H1 (cell line): ENCODE results near the gene ZBTB40.

ENCODE experiments used
- CHD2 ChIP-seq: IDR thresholded peaks from 2 replicates; pipeline ENCODE4 v1.6.1; 2012; ENCODE audit warnings: low read length, improper control_type of control experiment
- CTCF ChIP-seq, 3 experiments: IDR thresholded peaks; 1 replicate in 2 of 3; 2 replicates in 1 of 3; pipeline versions ENCODE4 v1.5.1 to v1.6.1; 2011; ENCODE audit warnings: low read length in 3 of 3, mild to moderate bottlenecking in 3 of 3, inconsistent platforms in 2 of 3, low read depth in 1 of 3, moderate library complexity in 1 of 3; ENCODE audit not compliant: insufficient read depth in 1 of 3; ENCODE audit errors: control extremely low read depth in 1 of 3
- EP300 ChIP-seq, 2 experiments: IDR thresholded peaks; 1 replicate in 1 of 2; 2 replicates in 1 of 2; pipeline ENCODE4 v1.6.1; 2011 to 2012; ENCODE audit warnings: low read depth in 2 of 2, low read length in 2 of 2, mild to moderate bottlenecking in 2 of 2, borderline replicate concordance in 1 of 2, inconsistent platforms in 1 of 2, moderate library complexity in 1 of 2
- RAD21 ChIP-seq, 2 experiments: IDR thresholded peaks in 1 of 2; conservative IDR thresholded peaks in 1 of 2; 2 replicates each; pipeline ENCODE4 v1.6.1; 2011; ENCODE audit warnings: low read depth in 2 of 2, low read length in 2 of 2, improper control_type of control experiment in 1 of 2, inconsistent platforms in 1 of 2, mild to moderate bottlenecking in 1 of 2, moderate library complexity in 1 of 2
- RFX5 ChIP-seq: IDR thresholded peaks from 2 replicates; pipeline ENCODE4 v1.6.1; 2011; ENCODE audit warnings: low read depth, low read length, improper control_type of control experiment, borderline replicate concordance
- RNF2 ChIP-seq: fragments of 200-900, 300-1000 bp; sonication (generic); IDR thresholded peaks from 2 replicates; pipeline ENCODE4 v1.7.1; 2016; ENCODE audit warnings: borderline replicate concordance, low read depth, mild to moderate bottlenecking, antibody characterized with exemption, low read length; ENCODE audit not compliant: poor library complexity, severe bottlenecking; ENCODE audit errors: missing control alignments
- TF ChIP-seq, protein P1 (sequence below): IDR thresholded peaks from 2 replicates; pipeline ENCODE4 v1.6.1; 2012; ENCODE audit warnings: inconsistent platforms

GRCh38 chr1:22526098-22526497 is 74.4 kb downstream of the ZBTB40 start:
- TF ChIP-seq CHD2 (no peak), CTCF (IDR thresholded peaks at IDR 0.05; ENCODE audit: control extremely low read depth in 1 of 3, insufficient read depth in 1 of 3, low read depth in 1 of 3, low read length in 3 of 3) (no peak), RNF2 (no peak), RFX5 (no peak), RAD21 (IDR thresholded peaks at IDR 0.05 in 1 of 2, conservative IDR thresholded peaks at IDR 0.05 in 1 of 2; ENCODE audit: low read depth in 2 of 2, low read length in 2 of 2) (no peak), EP300 (IDR thresholded peaks at IDR 0.05; ENCODE audit: borderline replicate concordance in 1 of 2, low read depth in 2 of 2, low read length in 2 of 2) (no peak)
- TF ChIP-seq, protein P1, sequence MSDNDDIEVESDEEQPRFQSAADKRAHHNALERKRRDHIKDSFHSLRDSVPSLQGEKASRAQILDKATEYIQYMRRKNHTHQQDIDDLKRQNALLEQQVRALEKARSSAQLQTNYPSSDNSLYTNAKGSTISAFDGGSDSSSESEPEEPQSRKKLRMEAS = no peak
